ENCODE data around the gene LRAT. TPM values are rescaled to one million over a fixed set of nuclear protein-coding genes. Genes with fewer than 3 reads are reported as not detected.
A peak's percentile ranks its signal among the peaks of the same experiment; 100 is the strongest.

The LRAT gene
- total RNA-seq, 1 experiment from 2014 or later = 0.32 TPM

DNA sequence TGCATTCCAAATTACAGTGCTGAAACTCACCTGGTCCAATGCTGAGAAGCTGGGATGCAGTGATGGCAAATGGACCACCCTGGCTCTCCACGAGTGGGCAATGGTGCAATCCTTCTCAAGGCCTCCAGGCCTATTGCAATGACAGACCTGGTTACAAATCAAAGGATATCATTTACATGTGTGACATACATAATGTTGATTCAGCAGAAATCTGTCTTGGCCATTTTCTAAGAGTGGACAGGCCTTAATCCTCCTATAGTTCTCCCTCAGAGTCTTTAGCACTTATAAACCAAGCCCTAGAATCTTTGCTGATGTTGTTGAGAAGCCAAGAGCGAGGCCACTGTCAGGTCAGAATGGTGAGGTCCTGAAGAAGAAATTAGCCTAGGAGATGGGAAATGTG is 17.1 kb downstream of the LRAT start:
- no peak for DNase-seq (ENCODE audit: low read depth)

- DNase-seq (ENCODE audit: low read depth) = no peak
These were observed 34.5 kb downstream of the LRAT start for GRCh38 chr4:154778264-154778663.

DNA sequence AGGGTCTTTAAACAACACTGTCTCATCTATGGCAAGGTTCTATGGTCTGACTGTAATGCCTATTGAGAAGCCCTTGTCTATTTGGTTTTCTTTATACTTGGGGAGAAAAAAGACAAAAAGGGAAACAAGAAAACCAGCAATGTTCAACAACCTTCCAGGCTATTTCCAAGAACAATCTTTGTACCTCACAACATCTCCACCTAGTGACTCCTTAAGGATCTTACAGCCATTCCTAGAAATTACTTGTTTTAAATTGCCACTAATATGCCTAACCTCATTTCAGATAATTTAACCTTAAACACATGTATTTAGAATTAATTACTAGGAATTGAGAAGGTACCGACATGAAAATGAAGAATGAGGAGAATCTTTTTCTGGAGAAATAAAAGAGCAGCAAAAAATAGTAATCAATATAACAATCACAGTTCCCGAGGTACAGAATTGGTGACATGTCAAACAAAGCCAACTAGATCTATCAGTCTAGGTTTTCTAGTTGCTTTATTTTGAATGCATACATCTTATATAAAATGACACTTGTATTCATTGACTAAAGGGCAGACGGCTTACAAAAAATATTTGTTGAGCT is 35.7 kb downstream of the LRAT start:
- peak; percentile 11 for DNase-seq (ENCODE audit: low read depth)

DNA sequence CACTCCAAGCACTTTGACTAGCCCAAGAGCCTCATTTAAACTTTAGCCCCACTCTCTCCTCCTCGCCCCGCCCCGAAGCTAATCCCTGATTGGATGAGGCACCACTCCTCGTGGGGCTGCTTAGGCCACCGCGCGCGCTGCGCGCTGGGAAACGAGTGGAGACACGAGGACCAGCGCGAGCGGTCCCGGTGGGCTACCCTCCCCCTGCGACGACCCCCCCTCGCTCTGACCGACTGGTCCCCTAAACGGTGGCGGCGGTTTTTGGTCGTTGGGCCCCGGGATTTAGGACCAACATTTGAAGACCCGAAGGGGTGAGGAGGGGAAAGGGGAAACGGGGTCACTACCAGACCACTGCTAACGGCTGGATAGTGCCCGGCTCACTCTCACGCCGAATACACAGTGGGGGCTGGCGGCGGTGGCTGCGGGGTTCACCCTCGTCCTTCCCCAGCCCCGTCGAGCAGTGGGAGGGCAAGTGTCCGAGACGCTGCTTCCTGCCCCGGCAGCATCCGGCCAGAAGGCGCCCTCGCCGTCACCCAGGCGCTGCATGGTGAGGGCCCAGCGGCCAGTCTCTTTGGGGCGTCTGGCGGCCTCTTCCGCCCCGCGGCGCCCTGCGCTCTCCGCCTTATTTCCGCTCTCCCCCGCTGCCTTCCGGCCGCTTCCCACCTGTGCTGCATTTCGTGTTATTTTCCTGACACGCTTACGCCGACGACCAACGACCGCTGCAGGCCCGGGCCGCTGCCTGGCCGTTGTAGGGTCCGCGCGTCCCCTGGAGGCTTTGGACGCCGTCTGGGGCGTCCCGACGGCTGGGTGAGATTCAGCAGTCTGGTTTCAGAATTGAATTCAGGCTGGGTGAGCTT is 37.6 kb downstream of the LRAT start, which contains the start of gene RBM46:
Gene RBM46 (plus strand): TSS at position 147 of the 857 bp plus-strand sequence. CDS start 15,481 bp downstream, outside the sequence.
- no peak for DNase-seq (ENCODE audit: low read depth)

DNA sequence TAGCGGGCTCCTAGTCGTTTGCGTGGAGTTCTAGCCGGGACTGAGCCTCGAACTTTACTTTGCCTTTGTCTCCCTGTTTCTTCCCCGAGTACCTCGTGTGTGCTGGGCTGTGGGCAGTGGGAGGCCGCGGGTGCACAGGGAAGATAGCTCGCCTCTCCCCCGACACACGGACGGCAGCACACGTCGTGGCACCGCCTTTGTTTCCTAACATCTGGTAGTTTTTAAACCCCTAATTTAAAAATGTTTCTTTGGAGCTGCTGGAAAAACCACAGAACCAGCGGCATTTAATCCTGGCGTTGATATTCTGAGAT is 38.1 kb downstream of the LRAT start:
- DNase-seq (ENCODE audit: low read depth) = no peak

Small RNA genes lying within 50 kb of the gene (small RNA-seq; reads per million reads assigned to genes)
- not detected for gene NDUFB2P1
- gene RNU2-44P = 0.43 reads per million, percentile 49 among the genes with 10 or more reads in this experiment
- not detected for gene RNU2-66P

Other genes with a start within 250 kb of the LRAT start
- 105 and 151 TPM in 2 replicates for gene PLRG1, start 193.6 kb upstream of the LRAT start, total RNA-seq (2014; rRNA removed; shearing (Covaris generic))
- not detected in 2 replicates for gene FGB, start 181.0 kb upstream of the LRAT start, total RNA-seq (2014; rRNA removed; shearing (Covaris generic))
- not detected in 2 replicates for gene FGA, start 153.3 kb upstream of the LRAT start, total RNA-seq (2014; rRNA removed; shearing (Covaris generic))
- 0.11 TPM in 1 of 2 replicates, not detected in the other for gene FGG, start 131.3 kb upstream of the LRAT start, total RNA-seq (2014; rRNA removed; shearing (Covaris generic))
- gene RBM46, start 37.3 kb downstream of the LRAT start, total RNA-seq (2014; rRNA removed; shearing (Covaris generic)) = not detected in 2 replicates